Hypothalamus (tissue), 51 donors: ENCODE data around the gene PODXL2.
"Not testable (repeated sequence)": the region's sequence is repeated elsewhere in the genome, so short reads cannot be mapped to it uniquely, and the experiment has no call there.

ENCODE experiments used
- DNase-seq, 51 donors: peaks; one replicate each; lab custom pipeline; 2025; lab: John Stamatoyannopoulos, UW

Gene PODXL2

GRCh38 chr3:127700406-127700805, 71.4 kb downstream of the PODXL2 start:
- DNase-seq = no peak

- no peak for DNase-seq
These were observed 72.4 kb downstream of the PODXL2 start for GRCh38 chr3:127701280-127701911.

GRCh38 chr3:127702151-127702578, 73.2 kb downstream of the PODXL2 start:
- no peak for DNase-seq

- DNase-seq = not testable (repeated sequence)
These were observed 75.9 kb downstream of the PODXL2 start for GRCh38 chr3:127704840-127705239.

- no peak for DNase-seq
These were observed 77.3 kb downstream of the PODXL2 start for GRCh38 chr3:127706312-127706711.

- no peak for DNase-seq
These were observed 77.9 kb downstream of the PODXL2 start for GRCh38 chr3:127706785-127707351.

- peak in 1 of 51 donors; percentile 20 for DNase-seq
These were observed 78.9 kb downstream of the PODXL2 start for GRCh38 chr3:127707851-127708411.

- DNase-seq = no peak
These were observed 79.9 kb downstream of the PODXL2 start for GRCh38 chr3:127708837-127709236.

GRCh38 chr3:127709320-127710060, 80.5 kb downstream of the PODXL2 start:
- no peak for DNase-seq

- no peak for DNase-seq
These were observed 81.4 kb downstream of the PODXL2 start for GRCh38 chr3:127710155-127710941.

- DNase-seq = no peak
These were observed 82.2 kb downstream of the PODXL2 start for GRCh38 chr3:127711021-127711695.

GRCh38 chr3:127711896-127712295, 82.9 kb downstream of the PODXL2 start:
- no peak for DNase-seq

- no peak for DNase-seq
These were observed 83.5 kb downstream of the PODXL2 start for GRCh38 chr3:127712461-127712860.

GRCh38 chr3:127712881-127713771, 84.1 kb downstream of the PODXL2 start:
- DNase-seq = no peak

- DNase-seq = no peak
These were observed 85.2 kb downstream of the PODXL2 start for GRCh38 chr3:127714125-127714571.

GRCh38 chr3:127714866-127715265, 85.9 kb downstream of the PODXL2 start:
- no peak for DNase-seq

- DNase-seq = no peak
These were observed 86.5 kb downstream of the PODXL2 start for GRCh38 chr3:127715532-127715931.

- peak in 1 of 51 donors; percentile 26 for DNase-seq
These were observed 87.4 kb downstream of the PODXL2 start for GRCh38 chr3:127716384-127716783.
